HG02678 (cell line): ENCODE measurements around the gene RIOX2.
"Not testable (repeated sequence)": the region's sequence is repeated elsewhere in the genome, so short reads cannot be mapped to it uniquely, and the experiment has no call there.

Experiments used
- ATAC-seq: cut with Tn5 transposase; IDR thresholded peaks from one replicate; pipeline ENCODE4 v1.9.1; 2021; ENCODE audit warnings: mild to moderate bottlenecking, moderate library complexity; ENCODE audit not compliant: unreplicated experiment

The RIOX2 gene

GRCh38 chr3:97971679-97972567, at the start of gene RIOX2:
TSS of gene RIOX2 (minus strand) at chr3:97972431. CDS start at chr3:97967593, 4,838 bp downstream.
- peak; percentile 90 for ATAC-seq

GRCh38 chr3:98020412-98020811, 48.2 kb upstream of the RIOX2 start:
- no peak for ATAC-seq

GRCh38 chr3:98018301-98018700, 46.1 kb upstream of the RIOX2 start:
- no peak for ATAC-seq

- no peak for ATAC-seq
These were observed 42.0 kb upstream of the RIOX2 start for GRCh38 chr3:98014268-98014585.

GRCh38 chr3:98013411-98014267, 41.4 kb upstream of the RIOX2 start:
- ATAC-seq: no peak

GRCh38 chr3:98012979-98013378, 40.7 kb upstream of the RIOX2 start:
- ATAC-seq: no peak

- ATAC-seq: not testable (repeated sequence)
These were observed 38.7 kb upstream of the RIOX2 start for GRCh38 chr3:98010883-98011449.

GRCh38 chr3:98010194-98010882, 38.1 kb upstream of the RIOX2 start:
- no peak for ATAC-seq

GRCh38 chr3:98008855-98009254, 36.6 kb upstream of the RIOX2 start:
- peak; percentile 66 for ATAC-seq

GRCh38 chr3:98005438-98005837, 33.2 kb upstream of the RIOX2 start:
- ATAC-seq: no peak

- ATAC-seq: no peak
These were observed 32.5 kb upstream of the RIOX2 start for GRCh38 chr3:98004721-98005120.

GRCh38 chr3:98003306-98003969, 31.2 kb upstream of the RIOX2 start:
- ATAC-seq: no peak

- no peak for ATAC-seq
These were observed 30.5 kb upstream of the RIOX2 start for GRCh38 chr3:98002717-98003116.

- ATAC-seq: no peak
These were observed 27.8 kb upstream of the RIOX2 start for GRCh38 chr3:97999994-98000393.

GRCh38 chr3:97999103-97999502, 26.9 kb upstream of the RIOX2 start:
- no peak for ATAC-seq

- ATAC-seq: no peak
These were observed 24.8 kb upstream of the RIOX2 start for GRCh38 chr3:97996988-97997387.

GRCh38 chr3:97994328-97994945, 22.2 kb upstream of the RIOX2 start:
- no peak for ATAC-seq

- ATAC-seq: no peak
These were observed 21.3 kb upstream of the RIOX2 start for GRCh38 chr3:97993526-97993925.

- ATAC-seq: no peak
These were observed 20.4 kb upstream of the RIOX2 start for GRCh38 chr3:97992547-97993173.

- peak; percentile 52 for ATAC-seq
These were observed 19.1 kb upstream of the RIOX2 start for GRCh38 chr3:97991293-97991682.
